OCI-LY1 (cell line): Measurements from ENCODE around the gene ARL8A.
A peak's percentile ranks its signal among the peaks of the same experiment; 100 is the strongest.

Experiments used
- H2AFZ ChIP-seq: fragments of 200-600 bp; sonication (generic), shearing (Covaris generic); 2 replicates; pipeline ENCODE4 v1.6.0; 2014; ENCODE audit warnings: antibody characterized with exemption, mild to moderate bottlenecking, low read length
- H3F3A ChIP-seq: fragments of 200-600 bp; sonication (generic), shearing (Covaris generic); 2 replicates; pipeline ENCODE4 v1.6.0; 2014; ENCODE audit warnings: mild to moderate bottlenecking, antibody characterized with exemption, low read length, moderate library complexity; ENCODE audit not compliant: insufficient read depth
- H3K27ac ChIP-seq: fragments of 200-600 bp; sonication (generic); 2 replicates; pipeline ENCODE4 v1.5.1; 2014; ENCODE audit warnings: low read length, mixed run types, mild to moderate bottlenecking, low read depth; ENCODE audit not compliant: poor library complexity, severe bottlenecking
- H3K27me3 ChIP-seq: fragments of 200-600 bp; sonication (generic); 2 replicates; pipeline ENCODE4 v1.6.0; 2014; ENCODE audit warnings: antibody characterized with exemption, mild to moderate bottlenecking, low read length, moderate library complexity; ENCODE audit not compliant: insufficient read depth
- H3K36me3 ChIP-seq: fragments of 200-600 bp; sonication (generic); 2 replicates; pipeline ENCODE4 v1.6.1; 2014; ENCODE audit warnings: mild to moderate bottlenecking, antibody characterized with exemption, low read length, moderate library complexity, mixed read lengths; ENCODE audit not compliant: insufficient read depth
- H3K4me1 ChIP-seq: fragments of 200-600 bp; sonication (generic); 2 replicates; pipeline ENCODE4 v1.5.1; 2014; ENCODE audit warnings: mild to moderate bottlenecking, low read length, moderate library complexity; ENCODE audit not compliant: insufficient read depth, severe bottlenecking
- H3K4me2 ChIP-seq: fragments of 200-600 bp; sonication (generic), shearing (Covaris generic); 2 replicates; pipeline ENCODE4 v1.6.1; 2014; ENCODE audit warnings: low read length
- H3K4me3 ChIP-seq: fragments of 200-600 bp; sonication (generic); 2 replicates; pipeline ENCODE4 v1.5.1; 2014; ENCODE audit warnings: low read length, low read depth, mild to moderate bottlenecking, mixed read lengths; ENCODE audit not compliant: poor library complexity, severe bottlenecking
- H3K79me2 ChIP-seq: fragments of 200-600 bp; shearing (Covaris generic); 2 replicates; pipeline ENCODE4 v1.6.1; 2016; ENCODE audit warnings: mixed run types, low read length, mixed read lengths; ENCODE audit not compliant: insufficient read depth
- H3K9ac ChIP-seq: fragments of 200-600 bp; sonication (generic), shearing (Covaris generic); 2 replicates; pipeline ENCODE4 v1.6.1; 2014; ENCODE audit warnings: mild to moderate bottlenecking, low read length, mixed read lengths
- H3K9me2 ChIP-seq: fragments of 200-600 bp; sonication (generic), shearing (Covaris generic); 2 replicates; pipeline ENCODE4 v1.6.1; 2014; ENCODE audit warnings: low read depth, mild to moderate bottlenecking, low read length, mixed read lengths
- H3K9me3 ChIP-seq: fragments of 200-600 bp; shearing (Covaris generic); 2 replicates; pipeline ENCODE4 v1.6.1; 2014; ENCODE audit warnings: low read length, mixed read lengths
- H4K20me1 ChIP-seq: fragments of 200-600 bp; sonication (generic), shearing (Covaris generic); 2 replicates; pipeline ENCODE4 v1.6.0; 2016; ENCODE audit warnings: mild to moderate bottlenecking, low read length; ENCODE audit not compliant: insufficient read depth
- EZH2 ChIP-seq: fragments of 200-600 bp; sonication (generic), shearing (Covaris generic); IDR thresholded peaks from 2 replicates; pipeline ENCODE4 v1.8.0; 2017; ENCODE audit warnings: borderline replicate concordance, mixed run types, mild to moderate bottlenecking, antibody characterized with exemption, low read length, moderate library complexity, mixed read lengths
- TF ChIP-seq, protein P1 (sequence below): fragments of 200-600 bp; sonication (generic), shearing (Covaris generic); IDR thresholded peaks from 2 replicates; pipeline ENCODE4 v1.5.1; 2017; ENCODE audit warnings: mild to moderate bottlenecking, antibody characterized with exemption, low read length, moderate library complexity, mixed read lengths

Gene ARL8A

GRCh38 chr1:202157945-202158344, 13.4 kb upstream of the ARL8A start:
- peaks cover 71% of the 10 kb centered on the region for H3K4me1 ChIP-seq
- TF ChIP-seq EZH2, result no peak
- TF ChIP-seq, protein P1, sequence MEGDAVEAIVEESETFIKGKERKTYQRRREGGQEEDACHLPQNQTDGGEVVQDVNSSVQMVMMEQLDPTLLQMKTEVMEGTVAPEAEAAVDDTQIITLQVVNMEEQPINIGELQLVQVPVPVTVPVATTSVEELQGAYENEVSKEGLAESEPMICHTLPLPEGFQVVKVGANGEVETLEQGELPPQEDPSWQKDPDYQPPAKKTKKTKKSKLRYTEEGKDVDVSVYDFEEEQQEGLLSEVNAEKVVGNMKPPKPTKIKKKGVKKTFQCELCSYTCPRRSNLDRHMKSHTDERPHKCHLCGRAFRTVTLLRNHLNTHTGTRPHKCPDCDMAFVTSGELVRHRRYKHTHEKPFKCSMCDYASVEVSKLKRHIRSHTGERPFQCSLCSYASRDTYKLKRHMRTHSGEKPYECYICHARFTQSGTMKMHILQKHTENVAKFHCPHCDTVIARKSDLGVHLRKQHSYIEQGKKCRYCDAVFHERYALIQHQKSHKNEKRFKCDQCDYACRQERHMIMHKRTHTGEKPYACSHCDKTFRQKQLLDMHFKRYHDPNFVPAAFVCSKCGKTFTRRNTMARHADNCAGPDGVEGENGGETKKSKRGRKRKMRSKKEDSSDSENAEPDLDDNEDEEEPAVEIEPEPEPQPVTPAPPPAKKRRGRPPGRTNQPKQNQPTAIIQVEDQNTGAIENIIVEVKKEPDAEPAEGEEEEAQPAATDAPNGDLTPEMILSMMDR, result no peak
- no peaks in the 10 kb centered on the region for H3K79me2 ChIP-seq
- H3F3A ChIP-seq, result no peaks in the 10 kb centered on the region
- peak overlapping the region; percentile 95 for H3K27ac ChIP-seq
- no peaks in the 10 kb centered on the region for H3K27me3 ChIP-seq
- no peaks in the 10 kb centered on the region for H3K9me3 ChIP-seq
- no peaks in the 10 kb centered on the region for H3K9me2 ChIP-seq
- H3K9ac ChIP-seq, result no peak overlapping the region; the same call in 1 of the 2 replicates
- no peak overlapping the region for H2AFZ ChIP-seq
- H3K4me3 ChIP-seq, result peak overlapping the region; percentile 71
- H3K4me2 ChIP-seq, result peak overlapping the region; percentile 93; the same call in 1 of the 2 replicates
- no peaks in the 10 kb centered on the region for H4K20me1 ChIP-seq
- peaks cover 51% of the 10 kb centered on the region for H3K36me3 ChIP-seq

GRCh38 chr1:202156590-202156989, 12.1 kb upstream of the ARL8A start:
- Histone ChIP-seq H3F3A (no peaks in the 10 kb centered on the region), H2AFZ (no peak overlapping the region), H4K20me1 (no peaks in the 10 kb centered on the region), H3K36me3 (peaks cover 64% of the 10 kb centered on the region), H3K9ac (no peak overlapping the region), H3K4me2 (no peak overlapping the region), H3K9me2 (no peaks in the 10 kb centered on the region), H3K27me3 (no peaks in the 10 kb centered on the region), H3K4me3 (no peak overlapping the region), H3K79me2 (no peaks in the 10 kb centered on the region), H3K4me1 (peaks cover 57% of the 10 kb centered on the region), H3K27ac (peak overlapping the region; percentile 47), H3K9me3 (no peaks in the 10 kb centered on the region)
- TF ChIP-seq EZH2, result no peak
- TF ChIP-seq, protein P1, result no peak

DNA sequence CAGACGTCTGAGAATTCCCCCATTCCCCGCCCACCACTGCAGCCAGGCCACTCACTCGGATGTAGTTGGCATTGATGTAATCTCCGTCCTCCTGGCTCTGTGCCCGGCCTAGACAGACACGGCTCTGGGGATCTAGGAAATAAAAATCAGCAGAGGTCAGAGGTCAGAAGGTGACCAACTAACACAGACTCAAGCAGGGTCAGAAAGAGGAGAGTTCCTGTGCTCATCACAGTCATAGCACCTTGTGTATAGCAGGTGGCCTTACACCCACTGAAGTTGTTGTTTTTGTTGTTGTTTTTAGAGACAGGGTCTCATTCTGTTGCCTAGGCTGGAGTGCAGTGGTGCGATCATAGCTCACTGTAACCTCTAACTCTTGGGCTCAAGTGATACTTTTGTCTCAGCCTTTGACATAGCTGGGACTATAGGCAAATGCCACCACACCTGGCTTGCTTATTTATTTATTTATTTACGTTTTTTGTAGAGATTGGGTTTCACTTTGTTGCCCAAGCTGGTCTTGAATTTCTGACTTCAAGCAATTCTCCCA, 11.0 kb upstream of the ARL8A start:
- Histone ChIP-seq H3K27me3 (no peaks in the 10 kb centered on the region), H4K20me1 (no peaks in the 10 kb centered on the region), H3K79me2 (no peaks in the 10 kb centered on the region), H3F3A (no peaks in the 10 kb centered on the region), H3K9me2 (no peaks in the 10 kb centered on the region), H3K27ac (peak overlapping the region; percentile 47), H3K9ac (no peak overlapping the region), H3K4me3 (no peak overlapping the region), H2AFZ (no peak overlapping the region), H3K36me3 (peaks cover 75% of the 10 kb centered on the region), H3K4me2 (peak overlapping the region; percentile 6; the same call in 1 of the 2 replicates), H3K4me1 (peaks cover 47% of the 10 kb centered on the region), H3K9me3 (no peaks in the 10 kb centered on the region)
- TF ChIP-seq EZH2, result no peak
- TF ChIP-seq, protein P1, result no peak
